K562 (cell line): ENCODE data around the gene ZNF407. TPM values are rescaled to one million over a fixed set of nuclear protein-coding genes. Genes with fewer than 3 reads are reported as not detected.

Experiments
- ATAC-seq: fragments of 200-7000 bp; cut with Tn5 transposase; 3 replicates; pipeline ENCODE4 v1.9.1; 2020; ENCODE audit warnings: moderate library complexity
- BruUV-seq: library from RNA; stranded (reverse); fragments of 400-500 nt; replicated peaks from 2 replicates; lab custom pipeline; 2021; lab: Mats Ljungman, UMichigan
- CTCF ChIA-PET: fragments of 300-600 bp; formaldehyde crosslinking; extraction: SDS; loops from one replicate; lab custom pipeline; 2021; ENCODE audit warnings: low intra/inter-chr PET ratio; lab: Yijun Ruan, JAX
- POLR2A ChIA-PET: fragments of 300-600, 350-650 bp; sonication (Branson Sonifier 250); formaldehyde crosslinking; extraction: SDS; loops from one replicate; lab custom pipeline; 2021; ENCODE audit warnings: antibody characterized with exemption, inconsistent platforms; lab: Yijun Ruan, JAX
- DNase-seq, 4 experiments: peaks; one replicate each; pipeline versions ENCODE4 v3.0.0 to v3.0.0-alpha.2; 2011 to 2018; ENCODE audit warnings: low spot score in 3 of 4, mixed read lengths in 3 of 4; ENCODE audit errors: extremely low read depth in 1 of 4
- FAIRE-seq: peaks from 2 replicates; lab custom pipeline; 2011; peaks lifted over from hg19 to GRCh38; lab: Jason Lieb, UNC
- H2AFZ ChIP-seq: 2 replicates; pipeline ENCODE4 v1.6.0; 2011; ENCODE audit warnings: low read depth, low read length, control low read depth, inconsistent platforms
- H3K27ac ChIP-seq: fragments of 200-600 bp; 3 replicates; pipeline ENCODE4 v1.8.0; 2011; ENCODE audit warnings: low read depth, mild to moderate bottlenecking, control low read depth, inconsistent platforms, low read length, moderate library complexity, mixed read lengths; ENCODE audit errors: extremely low read depth
- H3K27me3 ChIP-seq, 2 experiments: fragments of 300-600 bp in 1 of 2; 2 replicates in 1 of 2; 3 replicates in 1 of 2; pipeline versions ENCODE4 v1.6.0 to v1.8.0; 2011; ENCODE audit warnings: inconsistent platforms in 2 of 2, low read length in 2 of 2, mild to moderate bottlenecking in 1 of 2, mixed read lengths in 1 of 2, moderate library complexity in 1 of 2; ENCODE audit not compliant: control insufficient read depth in 2 of 2, insufficient read depth in 2 of 2
- H3K36me3 ChIP-seq: fragments of 300-600 bp; 3 replicates; pipeline ENCODE4 v1.8.0; 2011; ENCODE audit warnings: mild to moderate bottlenecking, low read length, inconsistent platforms; ENCODE audit not compliant: control insufficient read depth, insufficient read depth
- H3K4me1 ChIP-seq, 2 experiments: fragments of 200-600 bp in 1 of 2; replicated peaks in 1 of 2; 2 replicates in 1 of 2; 3 replicates in 1 of 2; pipeline versions ENCODE4 v1.5.1 to v1.8.0; 2011; ENCODE audit warnings: inconsistent platforms in 2 of 2, low read length in 2 of 2, mild to moderate bottlenecking in 1 of 2, mixed read lengths in 1 of 2, moderate library complexity in 1 of 2; ENCODE audit not compliant: control insufficient read depth in 2 of 2, insufficient read depth in 2 of 2
- H3K4me2 ChIP-seq: 2 replicates; pipeline ENCODE4 v1.6.1; 2011; ENCODE audit warnings: low read length, control low read depth, inconsistent platforms, mixed read lengths; ENCODE audit not compliant: insufficient read depth
- H3K4me3 ChIP-seq: fragments of 200-600 bp; sonication (generic), shearing (Covaris generic); 2 replicates; pipeline ENCODE4 v1.5.1; 2016; ENCODE audit warnings: control low read depth, inconsistent platforms
- H3K79me2 ChIP-seq: fragments of 200-600 bp; 3 replicates; pipeline ENCODE4 v1.8.0; 2011; ENCODE audit warnings: low read length, inconsistent platforms; ENCODE audit not compliant: control insufficient read depth, insufficient read depth
- H3K9ac ChIP-seq, 2 experiments: 2 replicates each; pipeline versions ENCODE4 v1.6.0 to v1.6.1; 2011; ENCODE audit warnings: low read depth in 2 of 2, low read length in 2 of 2, control low read depth in 1 of 2, inconsistent platforms in 1 of 2, mild to moderate bottlenecking in 1 of 2, mixed read lengths in 1 of 2; ENCODE audit not compliant: insufficient read depth in 1 of 2
- H3K9me1 ChIP-seq: one replicate; pipeline ENCODE4 v1.6.0; 2011; ENCODE audit warnings: inconsistent platforms, mild to moderate bottlenecking, low read length, moderate library complexity; ENCODE audit not compliant: control insufficient read depth, insufficient read depth
- H3K9me3 ChIP-seq: replicated peaks from 2 replicates; pipeline ENCODE4 v1.5.1; 2011; ENCODE audit warnings: low read depth, low read length, inconsistent platforms; ENCODE audit not compliant: control insufficient read depth, insufficient read depth
- H4K20me1 ChIP-seq: replicated peaks from 2 replicates; pipeline ENCODE4 v1.6.1; 2011; ENCODE audit warnings: low read length, inconsistent platforms, mixed read lengths; ENCODE audit not compliant: control insufficient read depth, insufficient read depth
- CBFA2T2 ChIP-seq: fragments of 450-650 bp; conservative IDR thresholded peaks from 2 replicates; pipeline ENCODE4 v1.6.1; 2017; ENCODE audit warnings: mild to moderate bottlenecking
- NR2C2 ChIP-seq, 2 experiments: fragments of 200-800 bp in 1 of 2; sonication (Bioruptor generic) in 1 of 2; sonication (generic) in 1 of 2; formaldehyde crosslinking in 1 of 2; IDR thresholded peaks; 2 replicates each; pipeline versions ENCODE4 v1.6.1 to v1.8.0; 2016 to 2022; ENCODE audit warnings: mild to moderate bottlenecking in 1 of 2, missing compliant biosample characterization in 1 of 2, missing genetic modification characterization in 1 of 2, missing genetic modification reagents in 1 of 2
- NR4A1 ChIP-seq, 2 experiments: fragments of 250-450 bp in 1 of 2; fragments of 450-650 bp in 1 of 2; sonication (Bioruptor Pico) in 1 of 2; IDR thresholded peaks; 2 replicates each; pipeline versions ENCODE4 v1.4.0 to v1.6.1; 2016 to 2020; ENCODE audit warnings: mild to moderate bottlenecking in 2 of 2, missing compliant biosample characterization in 1 of 2, missing genetic modification characterization in 1 of 2, moderate library complexity in 1 of 2
- PHB ChIP-seq: fragments of 250-450 bp; sonication (Bioruptor Pico); IDR thresholded peaks from 2 replicates; pipeline ENCODE4 v1.5.0; 2021
- POLR2H ChIP-seq: IDR thresholded peaks from 2 replicates; pipeline ENCODE4 v1.6.1; 2016; ENCODE audit warnings: missing genetic modification characterization, low read depth, mild to moderate bottlenecking, control low read depth, missing compliant biosample characterization, moderate library complexity
- TFE3 ChIP-seq: fragments of 450-650 bp; formaldehyde crosslinking; IDR thresholded peaks from 2 replicates; pipeline ENCODE4 v1.4.0; 2020; ENCODE audit warnings: mild to moderate bottlenecking, mixed read lengths
- ZMIZ1 ChIP-seq, 2 experiments: fragments of 150-350 bp in 1 of 2; IDR thresholded peaks; 2 replicates each; pipeline ENCODE4 v1.6.1; 2012 to 2016; ENCODE audit warnings: low read depth in 2 of 2, low read length in 2 of 2, mild to moderate bottlenecking in 1 of 2, moderate library complexity in 1 of 2
- WGBS: fragments of 100-300 bp; shearing (Covaris generic); methylation state at CpG from one replicate; pipeline ENCODE4 v1.1.6; 2016; ENCODE audit warnings: low coverage, mixed read lengths; ENCODE audit not compliant: insufficient coverage; ENCODE audit errors: missing lambda C conversion rate; 5-methylcytosine and 5-hydroxymethylcytosine counted together
- in situ Hi-C: fragments of 300-500 bp; cut with MboI; formaldehyde crosslinking; loops from 4 replicates; pipeline ENCODE4 v1.15.0; 2018; ENCODE audit warnings: inconsistent platforms, mixed read lengths
- intact Hi-C: fragments of 100-400 bp; cut with micrococcal nuclease; formaldehyde crosslinking; loops from 2 replicates; pipeline ENCODE4 v1.14.2; 2022
- polyA plus RNA-seq, 8 experiments: library from polyadenylated mRNA; depleted of rRNA in 4 of 8; stranded (reverse) in 5 of 8; unstranded in 3 of 8; fragments of >200 nt; fragmentation: Nextera tagmentation in 2 of 8; fragmentation: Illumina TruSeq in 1 of 8; extraction: Ambion mirVana in 2 of 8; extraction: Trizol in 1 of 8; gene quantifications; 2 replicates each; pipeline versions ENCODE4 v1.2.1 to v1.2.3, GENCODE V29; 2011 to 2014; ENCODE audit warnings: inconsistent platforms in 1 of 8, missing spikeins in 1 of 8
- total RNA-seq, 7 experiments: library from RNA; depleted of rRNA in 6 of 7; stranded (reverse); fragments of >200 nt in 6 of 7; fragmentation: Illumina TruSeq in 2 of 7; extraction: Trizol in 2 of 7; gene quantifications; 2 replicates each; pipeline versions ENCODE4 v1.2.1 to v1.2.3, GENCODE V29; 2011 to 2021; ENCODE audit warnings: low replicate concordance in 1 of 7

Gene ZNF407
- total and polyA plus RNA-seq, 9 of the 15 experiments (the other 6 are each of a cell fraction or from before 2014, with no cell fraction given): 0.21 to 5.4 (median 2.3) TPM

GRCh38 chr18:75065251-75066000 is 467.8 kb downstream of the ZNF407 start (continued):
- TF ChIP-seq ZMIZ1 (IDR thresholded peaks at IDR 0.05; ENCODE audit: low read depth in 2 of 2, low read length in 2 of 2) (no peak), CBFA2T2 (no peak), NR4A1 (CRISPR knock-in tag; IDR thresholded peaks at IDR 0.05) (no peak), NR4A1 (tag; IDR thresholded peaks at IDR 0.05) (no peak)

- no peak overlapping the region for H3K4me3 ChIP-seq
- no peak overlapping the region for H3K27ac ChIP-seq
- H3K27me3 ChIP-seq: peaks cover 0 to 30% of the 10 kb centered on the region in 2 experiments; a peak in 2 of 5 replicates
- H3K36me3 ChIP-seq: no peaks in the 10 kb centered on the region
- POLR2A ChIA-PET: interaction anchor here (0.7 kb wide), 2 partner anchors 15 to 24 kb away, joined by 3 read pairs; no protein-coding TSS in a partner anchor
- H4K20me1 ChIP-seq: no peaks in the 10 kb centered on the region
- FAIRE-seq (no peak), ATAC-seq (no peak), DNase-seq (no peak)
- no peaks in the 10 kb centered on the region for H3K4me1 ChIP-seq
- H2AFZ ChIP-seq: no peak overlapping the region
- CTCF ChIA-PET: no interaction called here
- no peaks in the 10 kb centered on the region for H3K9me1 ChIP-seq
- H3K9me3 ChIP-seq: no peaks in the 10 kb centered on the region
- 57% methylated on average over 14 of the region's 16 CpGs for whole genome bisulfite sequencing
- in situ Hi-C loops: no loop called here
- intact Hi-C loops: no loop called here
- H3K9ac ChIP-seq: no peak overlapping the region
- no peak overlapping the region for H3K4me2 ChIP-seq
- BruUV-seq: no TSS peak
- no peaks in the 10 kb centered on the region for H3K79me2 ChIP-seq
- TF ChIP-seq POLR2H (tag) (no peak), TFE3 (no peak), NR2C2 (CRISPR knock-in tag; IDR thresholded peaks at IDR 0.05) (no peak), NR2C2 (tag; IDR thresholded peaks at IDR 0.05) (no peak), PHB (CRISPR knock-in tag) (no peak)
These were observed 468.6 kb downstream of the ZNF407 start for GRCh38 chr18:75066021-75066880.
